Uterus (tissue), 2 donors: Measurements from ENCODE around the gene TRIM44.

Experiments used
- CTCF ChIP-seq, 4 experiments: fragments of 200-600 bp in 2 of 4; fragments of 450-650 bp in 2 of 4; sonication (generic) in 2 of 4; IDR thresholded peaks; one replicate each; pipeline ENCODE4 v1.5.1; 2016 to 2019; ENCODE audit warnings: antibody characterized with exemption in 4 of 4, mild to moderate bottlenecking in 2 of 4, moderate library complexity in 1 of 4
- POLR2A ChIP-seq, 2 donors: fragments of 450-650 bp; IDR thresholded peaks; one replicate each; pipeline ENCODE4 v1.6.1; 2016; ENCODE audit warnings: antibody characterized with exemption in 2 of 2, mild to moderate bottlenecking in 1 of 2, moderate library complexity in 1 of 2

GRCh38 chr11:35787626-35788025 is 125.1 kb downstream of the TRIM44 start:
- TF ChIP-seq CTCF (IDR thresholded peaks at IDR 0.05), result no peak
- no peak for TF ChIP-seq POLR2A (IDR thresholded peaks at IDR 0.05)
